H9 (cell line): Measurements from ENCODE around the gene NUDT8. TPM values are rescaled to one million over a fixed set of nuclear protein-coding genes. Genes with fewer than 3 reads are reported as not detected.

Source experiments
- DNase-seq: peaks from one replicate; pipeline ENCODE4 v3.0.0-alpha.2; 2017
- H2AFZ ChIP-seq: one replicate; pipeline ENCODE4 v1.6.1; 2013; ENCODE audit warnings: mild to moderate bottlenecking, low read length, control low read depth, moderate library complexity
- H2AK5ac ChIP-seq: 2 replicates; pipeline ENCODE4 v1.6.1; 2013; ENCODE audit warnings: low read length, control low read depth, mixed read lengths; ENCODE audit not compliant: insufficient read length
- H2BK120ac ChIP-seq: one replicate; pipeline ENCODE4 v1.6.1; 2013; ENCODE audit warnings: low read depth, mild to moderate bottlenecking, low read length, control low read depth, inconsistent platforms; ENCODE audit not compliant: poor library complexity, severe bottlenecking
- H2BK12ac ChIP-seq: 2 replicates; pipeline ENCODE4 v1.6.1; 2013; ENCODE audit warnings: low read length, control low read depth, mixed read lengths, low read depth; ENCODE audit not compliant: insufficient read length
- H2BK15ac ChIP-seq: 2 replicates; pipeline ENCODE4 v1.6.1; 2013; ENCODE audit warnings: low read depth, low read length, control low read depth
- H2BK20ac ChIP-seq: one replicate; pipeline ENCODE4 v1.6.1; 2013; ENCODE audit warnings: low read depth, mild to moderate bottlenecking, low read length, control low read depth, inconsistent platforms; ENCODE audit not compliant: poor library complexity, severe bottlenecking
- H2BK5ac ChIP-seq: 2 replicates; pipeline ENCODE4 v1.6.1; 2013; ENCODE audit warnings: low read length, control low read depth, mixed read lengths; ENCODE audit not compliant: insufficient read length
- H3K14ac ChIP-seq: 2 replicates; pipeline ENCODE4 v1.6.1; 2013; ENCODE audit warnings: low read length, control low read depth; ENCODE audit not compliant: insufficient read depth
- H3K18ac ChIP-seq: 2 replicates; pipeline ENCODE4 v1.6.1; 2013; ENCODE audit warnings: low read depth, mild to moderate bottlenecking, mixed read lengths, low read length, control low read depth; ENCODE audit not compliant: insufficient read length
- H3K23ac ChIP-seq: 2 replicates; pipeline ENCODE4 v1.6.1; 2013; ENCODE audit warnings: low read length, control low read depth, mixed read lengths, low read depth; ENCODE audit not compliant: insufficient read length
- H3K23me2 ChIP-seq: 2 replicates; pipeline ENCODE4 v1.6.1; 2013; ENCODE audit warnings: low read depth, mild to moderate bottlenecking, mixed read lengths, low read length, control low read depth; ENCODE audit not compliant: insufficient read length, poor library complexity, severe bottlenecking
- H3K27ac ChIP-seq: 2 replicates; pipeline ENCODE4 v1.5.1; 2013; ENCODE audit warnings: low read length, control low read depth, mixed read lengths, low read depth; ENCODE audit not compliant: insufficient read length
- H3K27me3 ChIP-seq: 2 replicates; pipeline ENCODE4 v1.6.1; 2013; ENCODE audit warnings: low read length, control low read depth, inconsistent platforms; ENCODE audit not compliant: insufficient read depth
- H3K4ac ChIP-seq: 2 replicates; pipeline ENCODE4 v1.6.1; 2013; ENCODE audit warnings: low read depth, mild to moderate bottlenecking, control low read depth, inconsistent platforms, low read length, moderate library complexity
- H3K4me1 ChIP-seq: 2 replicates; pipeline ENCODE4 v1.6.1; 2013; ENCODE audit warnings: low read length, control low read depth, inconsistent platforms; ENCODE audit not compliant: insufficient read depth
- H3K4me2 ChIP-seq: 2 replicates; pipeline ENCODE4 v1.6.1; 2013; ENCODE audit warnings: low read length, control low read depth, mixed read lengths; ENCODE audit not compliant: insufficient read length, insufficient read depth
- H3K56ac ChIP-seq: 2 replicates; pipeline ENCODE4 v1.6.1; 2013; ENCODE audit warnings: low read depth, mild to moderate bottlenecking, mixed read lengths, low read length, control low read depth; ENCODE audit not compliant: insufficient read length
- H3K79me1 ChIP-seq: 2 replicates; pipeline ENCODE4 v1.6.1; 2013; ENCODE audit warnings: low read depth, mild to moderate bottlenecking, moderate library complexity, low read length, control low read depth, inconsistent platforms; ENCODE audit not compliant: insufficient read depth, poor library complexity, severe bottlenecking
- H3K79me2 ChIP-seq: 2 replicates; pipeline ENCODE4 v1.6.1; 2013; ENCODE audit warnings: low read length, control low read depth, inconsistent platforms; ENCODE audit not compliant: insufficient read depth
- H3K9ac ChIP-seq: 2 replicates; pipeline ENCODE4 v1.6.1; 2013; ENCODE audit warnings: low read length, control low read depth, mixed read lengths; ENCODE audit not compliant: insufficient read length; ENCODE audit errors: extremely low read depth
- H3K9me3 ChIP-seq: one replicate; pipeline ENCODE4 v1.6.1; 2013; ENCODE audit warnings: low read depth, low read length, inconsistent platforms; ENCODE audit not compliant: control insufficient read depth
- H3T11ph ChIP-seq: one replicate; pipeline ENCODE4 v1.6.1; 2013; ENCODE audit warnings: mild to moderate bottlenecking, low read length, control low read depth, inconsistent platforms
- H4K20me1 ChIP-seq: one replicate; pipeline ENCODE4 v1.6.1; 2013; ENCODE audit not compliant: control insufficient read depth, insufficient read length, insufficient read depth
- H4K5ac ChIP-seq: 2 replicates; pipeline ENCODE4 v1.6.1; 2013; ENCODE audit warnings: low read depth, mild to moderate bottlenecking, mixed read lengths, low read length, control low read depth; ENCODE audit not compliant: insufficient read length
- H4K8ac ChIP-seq: replicated peaks from 2 replicates; pipeline ENCODE4 v1.6.1; 2013; ENCODE audit warnings: low read length, control low read depth, mixed read lengths, low read depth; ENCODE audit not compliant: insufficient read length
- H4K91ac ChIP-seq: 2 replicates; pipeline ENCODE4 v1.6.1; 2013; ENCODE audit warnings: low read depth, mild to moderate bottlenecking, moderate library complexity, mixed read lengths, low read length, control low read depth; ENCODE audit not compliant: insufficient read length
- H3K27ac Mint-ChIP-seq, 3 experiments: 2 replicates in 2 of 3; 3 replicates in 1 of 3; pipeline ENCODE4 v1.8.0; 2020 to 2021; ENCODE audit warnings: mixed read lengths in 3 of 3, mild to moderate bottlenecking in 1 of 3, moderate library complexity in 1 of 3
- H3K27me3 Mint-ChIP-seq: 2 replicates; pipeline ENCODE4 v1.8.0; 2021; ENCODE audit warnings: low read depth, mild to moderate bottlenecking, moderate library complexity, mixed read lengths
- H3K36me3 Mint-ChIP-seq, 3 experiments: 2 replicates in 2 of 3; 3 replicates in 1 of 3; pipeline ENCODE4 v1.8.0; 2020 to 2021; ENCODE audit warnings: low read depth in 3 of 3, mixed read lengths in 3 of 3; ENCODE audit not compliant: insufficient read depth in 1 of 3
- H3K4me1 Mint-ChIP-seq, 2 experiments: 2 replicates each; pipeline ENCODE4 v1.8.0; 2020; ENCODE audit warnings: mixed read lengths in 2 of 2
- H3K4me3 Mint-ChIP-seq, 2 experiments: 2 replicates in 1 of 2; 3 replicates in 1 of 2; pipeline ENCODE4 v1.8.0; 2020 to 2021; ENCODE audit warnings: mild to moderate bottlenecking in 2 of 2, mixed read lengths in 2 of 2, moderate library complexity in 1 of 2
- H3K9me3 Mint-ChIP-seq, 2 experiments: 2 replicates in 1 of 2; 3 replicates in 1 of 2; pipeline ENCODE4 v1.8.0; 2020; ENCODE audit warnings: mild to moderate bottlenecking in 2 of 2, mixed read lengths in 2 of 2, moderate library complexity in 1 of 2
- CTCF ChIP-seq: fragments of 200-600 bp; sonication (generic); conservative IDR thresholded peaks from 3 replicates; pipeline ENCODE4 v1.8.0; 2021; ENCODE audit warnings: antibody characterized with exemption, mild to moderate bottlenecking
- WGBS: extraction: QIAGEN DNeasy Blood & Tissue Kit; methylation state at CpG from one replicate; pipeline ENCODE4 v1.1.7; 2013; ENCODE audit warnings: missing lambda C conversion rate, low lambda C conversion rate, mixed read lengths; ENCODE audit not compliant: insufficient read length; ENCODE audit errors: extremely low coverage; 5-methylcytosine and 5-hydroxymethylcytosine counted together
- total RNA-seq: library from RNA; stranded (reverse); gene quantifications from 2 replicates; pipeline ENCODE4 v1.2.1, GENCODE V29; 2021

The NUDT8 gene
- total RNA-seq, 1 experiment from 2014 or later: 6.5 TPM

- no peaks in the 10 kb centered on the region for H3K79me2 ChIP-seq
- no CpG with 5 or more reads among the region's 5 CpGs for WGBS
- no peak overlapping the region for H3K23ac ChIP-seq
- H2BK20ac ChIP-seq: no peak overlapping the region
- H3K9ac ChIP-seq: no peak overlapping the region
- H2BK120ac ChIP-seq: no peak overlapping the region
- no peaks in the 10 kb centered on the region for H3K4me1 ChIP-seq
- no peak overlapping the region for H2BK5ac ChIP-seq
- H2BK15ac ChIP-seq: no peak overlapping the region
- H3K4me2 ChIP-seq: no peak overlapping the region
- no peak overlapping the region for H3T11ph ChIP-seq
- H3K79me1 ChIP-seq: no peaks in the 10 kb centered on the region
- H3K4me3 Mint-ChIP-seq: no peak overlapping the region
- H3K4me1 Mint-ChIP-seq: peaks cover 5 to 7% of the 10 kb centered on the region in 2 experiments; a peak in 3 of 4 replicates
- no peaks in the 10 kb centered on the region for H3K9me3 ChIP-seq
- DNase-seq: peak; percentile 48
- H3K23me2 ChIP-seq: no peaks in the 10 kb centered on the region
- no peak overlapping the region for H3K18ac ChIP-seq
- no peak overlapping the region for H3K4ac ChIP-seq
- no peak overlapping the region for H2AFZ ChIP-seq
- no peak overlapping the region for H3K56ac ChIP-seq
- H3K27me3 Mint-ChIP-seq: peaks cover 46% of the 10 kb centered on the region
- no peaks in the 10 kb centered on the region for H4K20me1 ChIP-seq
- no peak overlapping the region for H4K91ac ChIP-seq
- H4K5ac ChIP-seq: no peak overlapping the region
- H3K14ac ChIP-seq: no peak overlapping the region
- no peak overlapping the region for H4K8ac ChIP-seq
- no peak overlapping the region for H2BK12ac ChIP-seq
- H3K27ac Mint-ChIP-seq: peak overlapping the region in 1 of 3 experiments; percentile 90; a peak in 1 of 7 replicates
- H3K9me3 Mint-ChIP-seq: peaks cover 0 to 4% of the 10 kb centered on the region in 2 experiments; a peak in 1 of 5 replicates
- peaks cover 7% of the 10 kb centered on the region; the same call in 1 of the 2 replicates for H3K27me3 ChIP-seq
- TF ChIP-seq CTCF: peak; percentile 65
- no peaks in the 10 kb centered on the region; a peak in 1 of 7 replicates for H3K36me3 Mint-ChIP-seq
- H2AK5ac ChIP-seq: no peak overlapping the region
- H3K27ac ChIP-seq: no peak overlapping the region
Measured at GRCh38 chr11:67644042-67644441, 14.3 kb upstream of the NUDT8 start.
